HUDEP-2 (cell line): ENCODE measurements around the gene ANKRD44.
"Not testable (repeated sequence)": the region's sequence is repeated elsewhere in the genome, so short reads cannot be mapped to it uniquely, and the experiment has no call there.

Experiments
- DNase-seq, 76 experiments: peaks; one replicate each; lab custom pipeline; 2025; ENCODE audit not compliant: unreplicated experiment in 76 of 76; lab: John Stamatoyannopoulos, UW

ANKRD44 gene

DNA sequence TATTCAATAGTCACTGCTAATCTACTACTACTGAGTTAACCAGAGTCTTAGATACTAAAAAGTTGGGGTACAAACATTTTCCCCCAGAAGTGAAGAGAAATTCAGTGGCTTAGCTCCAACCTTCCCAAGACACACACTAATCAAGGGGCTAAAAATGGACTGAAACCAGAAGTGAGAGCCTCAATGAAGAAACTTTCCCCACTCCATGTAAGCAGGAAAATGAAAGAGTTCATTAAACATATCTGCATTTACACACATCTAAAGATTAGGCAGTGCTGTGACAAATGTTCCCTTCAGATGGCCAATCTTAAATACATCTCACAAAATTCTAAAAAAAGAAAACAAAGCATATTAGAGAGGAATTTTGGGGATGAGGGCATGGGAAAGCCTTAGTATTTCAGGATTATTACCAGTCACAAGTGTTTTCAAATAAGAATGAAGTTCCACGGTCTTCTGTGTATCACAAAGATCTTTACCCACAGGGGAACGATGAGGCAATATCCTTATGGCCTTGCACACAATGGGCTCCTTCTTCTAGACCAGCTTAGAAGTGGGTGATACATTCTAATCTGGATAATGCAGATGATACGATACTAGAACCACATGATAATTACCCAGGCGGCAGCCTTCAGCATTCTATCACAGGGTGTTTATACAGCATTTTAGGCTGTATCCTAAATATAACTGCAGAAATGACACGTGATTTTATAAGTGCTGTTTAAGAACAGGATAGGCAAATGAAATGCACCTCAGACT is 17.1 kb downstream of the ANKRD44 start:
- no peak for DNase-seq

DNA sequence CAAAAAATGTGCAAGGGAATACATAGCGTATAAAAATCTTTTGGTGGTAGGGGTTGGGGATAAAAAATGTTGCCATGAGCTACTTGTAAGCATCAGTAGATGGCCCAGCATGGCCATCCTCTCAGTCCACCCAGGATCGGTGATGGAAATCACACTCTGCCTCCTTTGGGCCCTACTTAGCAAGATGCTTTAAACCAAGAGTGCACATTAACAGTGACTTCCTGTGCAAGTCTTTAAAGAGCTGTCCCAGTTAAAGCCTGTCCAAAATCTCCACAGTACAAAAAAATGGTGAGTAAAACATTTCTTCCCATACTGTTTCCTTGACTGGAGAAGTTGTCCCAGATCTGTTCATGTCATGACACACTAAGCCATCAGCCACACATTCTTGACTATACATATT is 18.0 kb downstream of the ANKRD44 start:
- no peak for DNase-seq

DNA sequence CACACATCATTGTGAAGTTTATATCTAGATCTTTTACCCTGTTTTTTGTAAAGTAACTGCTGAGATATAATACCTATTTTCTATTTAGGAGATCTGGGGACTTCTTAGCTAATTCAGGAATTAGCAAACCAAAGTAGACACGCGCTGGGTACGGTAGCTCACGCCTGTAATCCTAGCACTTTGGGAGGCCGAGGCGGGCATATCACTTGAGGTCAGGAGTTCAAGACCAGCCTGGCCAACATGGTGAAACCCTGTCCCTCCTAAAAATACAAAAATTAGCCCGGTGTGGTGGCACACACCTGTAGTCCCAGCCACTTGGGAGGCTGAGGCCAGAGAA is 23.0 kb downstream of the ANKRD44 start:
- DNase-seq, result not testable (repeated sequence)

DNA sequence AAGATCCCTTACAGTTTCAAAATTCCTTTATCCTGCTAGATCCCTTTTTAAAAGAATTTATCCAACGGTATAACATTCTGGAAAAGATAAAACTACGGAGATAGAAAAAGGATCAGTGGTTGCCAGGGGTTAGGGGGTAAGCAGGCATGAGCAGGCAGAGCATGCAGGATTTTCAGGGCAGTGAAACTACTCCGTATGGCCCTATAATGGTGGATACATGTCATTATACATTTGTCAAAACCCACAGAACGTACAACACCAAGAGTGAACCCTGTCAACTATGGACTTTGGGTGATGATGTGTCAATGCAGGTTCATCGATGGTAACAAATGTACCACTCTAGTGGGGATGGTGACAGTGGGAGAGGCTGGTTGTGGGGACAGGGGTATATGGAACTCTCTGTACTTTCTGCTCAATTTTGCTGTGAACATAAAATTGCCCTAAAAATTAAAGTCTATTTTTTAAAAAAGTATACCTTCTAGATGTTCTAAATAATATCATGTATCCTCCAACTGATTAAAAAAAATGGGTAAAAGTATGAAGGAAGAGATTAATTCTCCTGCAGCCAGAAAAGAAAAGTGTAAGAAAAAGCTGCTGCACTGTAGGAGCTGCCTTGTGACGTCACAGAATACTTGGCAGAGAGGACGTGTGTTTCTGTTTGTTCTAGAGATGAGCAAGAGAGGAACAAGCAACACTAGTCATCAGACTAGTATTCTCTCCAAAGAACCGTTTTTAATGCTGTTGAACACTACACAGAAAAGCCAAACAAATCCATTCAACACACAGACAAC is 23.6 kb downstream of the ANKRD44 start:
- DNase-seq, result peak in 1 of 76 experiments; percentile 3

DNA sequence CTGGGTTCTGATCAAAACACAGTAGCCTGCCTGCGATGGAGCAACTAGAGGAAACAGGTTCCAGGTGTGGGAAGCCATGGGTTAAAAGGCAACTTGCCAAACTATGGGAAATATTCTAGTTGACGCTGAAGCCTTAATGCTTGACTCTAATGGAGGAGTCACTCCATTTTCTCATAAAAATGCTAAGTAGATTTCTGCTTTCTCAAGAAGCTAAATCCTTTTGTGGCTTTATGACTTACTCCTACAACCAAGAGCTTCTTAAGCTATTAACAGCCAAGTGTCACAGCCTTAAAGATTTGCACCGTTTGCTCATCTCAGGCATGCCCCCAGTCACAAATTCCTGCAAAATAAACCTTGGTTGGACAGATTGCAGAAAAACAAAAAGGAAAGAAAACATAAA is 25.2 kb downstream of the ANKRD44 start:
- DNase-seq, result no peak

DNA sequence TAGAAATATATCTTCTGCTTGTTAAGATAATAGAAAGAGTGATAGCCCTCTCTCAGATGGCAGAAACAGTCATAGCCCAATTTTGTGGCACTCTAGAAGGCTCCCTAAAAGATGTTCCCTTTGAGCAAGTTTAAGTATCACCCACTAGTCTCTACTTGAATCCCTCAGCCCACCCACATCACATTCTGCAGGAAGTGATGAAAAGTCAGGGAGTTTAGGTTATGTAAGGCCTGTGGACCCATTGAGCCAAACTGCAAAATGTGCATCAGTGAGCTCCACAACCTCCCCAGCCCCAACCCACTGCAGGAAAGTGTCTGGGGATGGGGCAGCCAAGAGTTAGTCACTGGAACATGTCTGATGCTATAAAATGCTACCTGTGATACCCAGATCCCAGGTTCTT is 25.6 kb downstream of the ANKRD44 start:
- no peak for DNase-seq

DNA sequence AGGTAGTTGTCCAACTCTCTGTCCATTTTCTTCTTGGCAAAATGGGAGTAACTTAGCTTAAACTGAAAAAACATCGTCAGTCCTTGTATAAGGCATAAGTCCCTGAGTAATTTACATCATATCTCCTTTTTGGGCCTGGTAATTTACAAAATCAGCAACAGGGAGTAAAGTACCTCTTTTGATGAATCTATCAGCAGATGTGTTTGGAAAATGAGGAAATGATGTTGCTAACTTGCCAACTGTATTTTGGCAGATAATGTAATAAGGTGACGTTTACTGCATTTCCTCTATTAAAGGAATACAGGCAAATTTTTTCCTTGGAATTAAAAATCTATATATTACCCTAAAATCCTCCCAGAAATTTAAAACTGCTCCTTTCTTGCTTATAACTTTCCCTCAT is 29.2 kb downstream of the ANKRD44 start:
- no peak for DNase-seq

DNA sequence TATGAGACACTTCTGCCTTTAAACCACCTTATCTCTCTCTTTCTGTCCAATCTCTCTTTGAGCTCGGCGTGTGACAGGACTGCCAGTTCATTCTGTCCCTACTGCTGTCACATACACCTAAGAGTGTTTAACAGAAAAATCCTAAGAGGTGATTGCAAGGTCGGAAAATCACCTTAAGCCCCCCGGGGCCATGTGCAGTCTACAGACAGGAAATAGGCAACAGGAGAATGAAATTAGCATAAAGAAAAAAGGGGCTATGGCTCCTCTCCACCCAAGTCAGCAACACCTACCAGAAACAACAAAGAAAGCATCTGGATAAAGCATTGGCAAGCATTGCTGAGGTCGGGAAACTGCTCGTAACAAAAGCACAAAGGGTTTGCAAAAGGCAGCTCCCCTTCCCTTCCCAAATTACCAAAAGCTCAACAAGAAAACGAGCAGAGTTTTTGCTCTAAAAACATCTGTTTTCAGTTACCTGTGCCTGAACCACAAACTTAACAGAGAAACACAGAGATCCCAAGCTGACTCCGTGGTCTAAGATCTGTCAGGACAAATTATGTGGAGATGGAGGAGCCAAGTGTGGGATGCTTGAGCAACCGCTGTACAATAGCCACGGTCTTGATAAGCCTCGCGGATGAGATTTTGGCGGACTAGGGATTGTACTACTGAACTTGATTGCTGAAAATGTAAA is 30.4 kb downstream of the ANKRD44 start:
- no peak for DNase-seq

DNA sequence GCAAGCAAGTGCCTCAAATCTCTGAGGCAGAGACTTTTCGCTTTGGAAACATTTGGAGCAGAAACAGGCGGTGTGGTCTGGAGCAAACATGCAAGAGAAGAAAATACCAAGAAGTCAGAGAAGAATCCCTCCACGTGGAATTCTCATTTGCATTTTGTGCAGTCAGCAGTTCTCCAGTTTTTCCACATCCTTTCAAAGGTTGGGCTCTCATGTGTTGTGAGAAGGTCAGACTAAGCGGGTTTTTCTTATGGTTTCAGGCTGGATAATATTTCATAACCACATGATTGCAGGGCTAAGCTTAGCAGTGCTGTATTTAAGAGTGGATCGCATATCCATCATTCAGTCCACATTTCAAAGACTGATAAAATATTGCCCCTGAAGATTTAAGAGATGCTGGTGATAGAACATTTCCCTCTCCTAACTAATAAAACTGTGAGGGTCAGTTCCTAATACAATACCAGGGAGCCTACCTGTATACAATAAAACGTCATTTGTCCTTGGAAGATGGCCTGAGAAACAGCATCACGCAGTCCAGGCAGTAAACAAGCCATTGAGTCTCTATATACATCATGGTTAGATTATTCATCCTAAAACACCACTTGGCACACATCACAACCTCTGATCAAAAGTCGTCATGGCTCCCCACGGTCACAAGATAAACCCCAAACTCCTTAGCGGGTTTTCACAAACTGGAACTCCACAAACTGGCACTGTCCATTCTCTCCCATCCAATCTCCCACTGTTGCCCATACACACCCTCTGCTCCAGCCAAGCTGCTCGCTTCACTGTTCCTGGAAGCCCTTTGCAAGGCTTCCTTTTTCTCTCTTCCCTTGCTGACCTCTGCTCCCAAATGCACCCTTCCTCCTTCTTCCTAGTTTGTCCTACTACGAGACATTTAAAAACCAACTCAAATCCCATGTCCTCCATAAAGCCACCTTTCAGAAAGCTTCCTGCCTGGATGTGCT is 31.5 kb downstream of the ANKRD44 start:
- no peak for DNase-seq

DNA sequence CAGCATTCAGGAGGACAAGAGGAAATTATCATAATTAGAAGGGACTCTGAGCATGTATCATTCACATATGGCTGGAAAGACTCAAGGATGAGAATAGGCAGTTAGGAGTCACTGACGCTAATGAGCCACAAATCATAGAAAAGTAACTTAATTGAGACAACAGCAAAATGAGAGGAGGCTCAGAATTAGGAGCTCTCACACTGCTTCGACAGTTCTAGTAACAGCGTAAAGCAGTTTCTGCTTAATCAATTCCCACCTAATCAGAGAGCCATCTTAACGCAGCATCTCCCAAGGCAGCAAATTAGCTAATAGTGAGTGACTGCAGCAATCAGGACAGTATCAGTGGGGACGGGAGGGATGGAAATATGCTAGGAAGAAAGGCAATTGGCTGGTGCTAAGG is 32.8 kb downstream of the ANKRD44 start:
- DNase-seq, result no peak

DNA sequence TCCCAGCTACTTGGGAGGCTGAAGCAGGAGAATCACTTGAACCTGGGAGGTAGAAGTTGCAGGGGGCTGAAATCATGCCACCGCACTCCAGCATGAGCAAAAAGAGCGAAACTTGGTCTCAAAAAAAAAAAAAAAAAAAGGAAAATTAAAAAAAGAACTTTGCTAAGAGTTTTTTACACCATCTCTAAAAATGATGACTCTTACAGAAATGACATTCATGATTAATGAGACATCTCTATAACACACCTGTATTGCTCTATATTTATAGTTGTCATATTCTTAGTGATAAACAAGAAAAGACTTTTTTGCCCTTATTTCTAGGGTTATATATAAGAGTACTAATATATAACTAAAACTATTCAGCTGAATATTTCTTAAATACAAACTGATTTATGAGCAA is 34.4 kb downstream of the ANKRD44 start:
- DNase-seq, result no peak

DNA sequence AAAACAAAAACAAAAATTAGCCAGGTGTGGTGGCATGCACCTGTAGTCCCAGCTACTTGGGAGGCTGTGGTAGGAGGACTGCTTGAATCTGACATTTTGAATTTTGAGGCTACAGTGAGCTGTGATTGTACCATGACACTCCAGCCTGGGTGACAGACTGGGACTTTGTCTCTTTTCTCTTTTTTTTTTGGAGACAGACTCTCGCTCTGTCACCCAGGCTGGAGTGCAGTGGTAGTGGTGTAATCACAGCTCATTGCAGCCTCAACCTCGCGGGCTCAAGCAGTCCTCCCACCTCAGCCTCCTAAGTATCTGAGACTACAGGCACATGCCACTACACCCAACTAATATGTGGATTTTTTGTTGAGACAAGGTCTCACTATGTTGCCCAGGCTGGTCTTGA is 35.6 kb downstream of the ANKRD44 start:
- no peak for DNase-seq

DNA sequence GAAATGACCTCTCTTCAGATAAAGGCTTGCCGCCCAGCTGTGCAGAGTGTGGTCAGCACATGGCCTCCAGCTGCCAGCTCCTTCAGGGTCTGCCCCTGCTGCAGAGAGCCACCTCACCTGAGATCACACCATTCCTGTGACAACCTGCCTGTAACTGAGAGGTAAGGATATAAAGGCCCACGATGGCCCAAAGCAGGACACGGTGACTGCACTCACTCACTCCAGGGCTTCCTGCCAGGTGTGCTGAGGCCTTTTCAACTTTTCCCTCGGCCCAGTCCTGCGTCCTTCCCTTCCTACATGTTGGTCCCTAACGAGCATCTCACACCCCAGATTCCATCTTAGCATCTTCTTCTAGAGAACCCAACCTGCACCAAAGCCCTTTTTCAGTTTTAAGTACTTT is 36.2 kb downstream of the ANKRD44 start:
- DNase-seq, result no peak

DNA sequence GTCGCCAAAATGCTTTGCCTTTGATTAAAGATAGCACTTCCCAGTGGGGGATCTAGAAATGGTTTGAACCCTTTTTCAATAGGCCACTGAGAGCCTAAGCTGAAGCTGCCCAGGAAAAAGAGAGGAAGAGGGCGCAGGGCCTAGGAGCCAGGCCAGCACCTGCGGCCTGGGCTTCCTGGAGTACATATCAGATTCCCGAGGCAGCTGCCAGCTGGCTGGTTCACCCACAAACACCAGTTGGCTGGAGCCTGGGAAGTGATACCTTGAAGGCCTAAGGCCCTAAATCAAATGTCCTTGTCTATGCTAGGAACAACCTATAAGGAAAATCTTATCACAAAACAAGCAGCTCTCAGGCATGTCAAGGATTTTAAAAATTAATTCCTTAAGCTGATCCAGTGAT is 37.1 kb downstream of the ANKRD44 start:
- peak in 1 of 76 experiments; percentile 3 for DNase-seq

DNA sequence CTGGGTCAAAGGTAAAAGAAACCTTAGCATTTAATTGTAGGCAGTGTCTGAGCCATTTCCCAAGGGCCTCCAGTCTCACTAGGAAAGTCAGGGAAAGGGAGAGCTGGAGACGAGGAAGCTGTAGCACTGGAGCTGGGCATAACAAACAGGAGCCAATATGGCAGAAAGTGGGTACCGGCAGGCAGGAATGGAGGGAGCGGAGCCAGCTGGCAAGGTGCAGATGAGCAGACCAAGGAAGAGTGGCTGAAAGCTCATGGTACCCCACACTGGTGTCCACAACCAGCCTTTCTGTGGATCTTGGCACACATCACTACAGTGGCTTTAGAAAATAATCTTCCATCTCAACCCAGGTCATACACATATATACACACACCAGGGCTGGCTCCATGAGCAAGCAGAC is 40.0 kb downstream of the ANKRD44 start:
- DNase-seq, result no peak

DNA sequence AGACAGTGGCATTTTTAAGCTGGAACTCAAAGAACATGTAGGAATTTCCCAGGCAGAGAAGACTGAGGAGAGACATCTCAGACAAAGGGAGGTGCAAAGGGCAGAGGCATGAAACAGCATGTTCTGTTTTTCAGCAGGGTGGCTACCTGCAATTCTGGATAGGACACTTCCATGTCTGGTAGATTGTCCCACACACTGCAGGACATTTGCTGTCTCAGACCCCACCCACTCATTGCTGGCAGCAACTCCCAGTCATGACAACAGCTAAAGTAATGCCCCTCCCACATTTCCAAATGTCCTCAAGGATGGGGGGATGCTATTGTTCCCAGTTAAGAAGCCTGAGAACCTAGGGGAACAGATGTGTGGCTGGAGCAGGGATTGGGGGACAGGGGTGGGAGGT is 40.8 kb downstream of the ANKRD44 start:
- DNase-seq, result no peak

DNA sequence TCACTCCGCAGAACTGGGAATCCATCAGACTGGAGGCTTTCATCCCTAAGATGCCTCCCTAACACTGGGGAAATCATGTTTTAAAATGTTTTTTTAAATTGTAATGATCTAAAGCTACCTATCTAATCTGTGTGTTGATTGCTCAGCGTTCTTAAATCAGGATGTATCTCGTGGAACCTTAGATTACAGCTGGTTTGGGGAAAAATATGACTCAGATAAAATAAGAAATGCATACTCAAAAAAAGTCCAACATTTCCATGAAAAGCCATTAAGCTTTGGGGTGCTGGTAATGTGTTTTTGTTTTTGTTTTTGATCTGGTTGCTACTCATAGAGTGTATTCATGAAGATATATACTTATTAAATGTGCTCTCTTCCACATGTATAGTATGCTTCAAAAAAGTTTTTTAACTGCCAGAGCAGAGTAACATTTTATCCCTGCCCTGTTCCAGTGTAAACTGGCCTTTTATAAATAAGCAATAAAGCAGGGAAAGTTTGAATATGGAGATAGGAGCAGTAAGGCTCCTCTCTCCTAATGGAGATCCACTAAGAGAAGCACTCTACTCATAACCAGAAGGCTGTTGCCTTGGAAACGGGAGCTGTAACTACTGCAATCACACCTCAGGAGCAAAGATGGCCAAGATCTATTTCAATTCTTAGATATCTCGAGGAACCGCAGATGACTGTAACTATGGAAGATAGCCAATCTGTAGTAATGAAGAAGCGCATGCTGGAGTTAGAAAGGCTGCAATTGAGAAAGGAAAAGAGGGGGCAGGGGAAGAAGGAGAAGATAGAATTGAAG is 41.6 kb downstream of the ANKRD44 start:
- DNase-seq, result no peak

DNA sequence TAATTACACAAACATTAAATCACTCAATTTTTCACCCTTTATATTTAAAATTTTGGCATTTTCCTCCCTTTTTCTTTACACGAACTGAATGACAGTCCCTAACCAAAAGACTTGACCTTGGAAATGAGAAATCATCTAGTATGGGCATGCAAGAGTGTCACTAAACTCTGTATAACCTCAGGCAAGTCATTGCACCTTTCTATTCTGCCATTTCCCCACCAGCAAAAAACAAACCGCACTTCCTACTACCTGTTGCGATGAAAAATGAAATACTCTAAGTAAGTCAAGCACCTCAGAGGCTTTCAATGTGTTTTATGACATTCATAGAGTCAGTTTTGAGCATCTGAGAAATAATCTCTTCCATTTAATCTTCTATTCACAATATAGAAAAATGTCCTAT is 44.1 kb downstream of the ANKRD44 start:
- no peak for DNase-seq

DNA sequence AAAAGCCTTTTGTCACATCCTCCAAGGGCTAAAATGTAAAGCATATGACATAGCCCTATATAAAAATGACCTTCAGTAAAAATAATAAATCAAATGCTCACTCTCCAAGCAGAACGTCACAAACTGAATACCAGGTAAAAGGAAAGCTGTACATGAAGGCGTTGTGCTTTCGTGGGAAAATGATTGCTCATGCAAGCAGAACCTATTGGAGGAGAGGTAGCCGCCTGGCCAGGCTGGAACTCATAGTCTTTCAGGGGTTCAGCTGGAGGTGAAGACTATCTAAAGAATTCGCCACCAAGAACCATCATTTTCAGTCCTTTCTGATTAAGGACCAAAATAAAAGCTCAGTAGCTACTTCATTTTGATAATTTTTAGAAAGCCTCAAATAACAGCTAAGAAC is 44.7 kb downstream of the ANKRD44 start:
- no peak for DNase-seq

DNA sequence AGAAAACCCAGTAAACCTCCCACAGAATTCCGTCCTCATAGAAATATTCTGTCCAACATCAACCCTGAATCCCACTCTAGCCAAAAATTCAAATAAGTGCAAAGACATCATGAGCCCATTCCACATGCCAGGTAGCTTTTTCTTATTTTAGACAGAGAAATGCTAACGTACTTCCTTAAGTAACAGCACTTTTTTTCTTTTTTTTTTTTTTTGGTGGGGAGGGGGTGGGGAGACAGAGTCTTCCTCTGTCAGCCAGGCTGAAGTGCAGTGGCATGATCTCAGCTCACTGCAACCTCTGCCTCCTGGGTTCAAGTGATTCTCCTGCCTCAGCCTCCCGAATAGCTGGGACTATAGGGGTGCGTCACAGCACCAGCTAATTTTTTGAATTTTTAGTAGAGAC is 45.5 kb downstream of the ANKRD44 start:
- DNase-seq, result no peak
